HL-60 (cell line): Measurements from ENCODE around the gene FAM180B.

ENCODE experiments used
- DNase-seq, 2 experiments: peaks; one replicate each; pipeline ENCODE4 v3.0.0-alpha.2; 2010 to 2020; ENCODE audit warnings: low read depth in 1 of 2, low spot score in 1 of 2
- H3K27ac ChIP-seq: fragments of 250-450 bp; sonication (Bioruptor Pico); replicated peaks from 2 replicates; pipeline ENCODE4 v1.5.1; 2020; ENCODE audit warnings: mild to moderate bottlenecking, moderate library complexity
- H3K27me3 ChIP-seq: fragments of 250-450 bp; sonication (Bioruptor Pico); 2 replicates; pipeline ENCODE4 v1.5.1; 2021; ENCODE audit warnings: mild to moderate bottlenecking, moderate library complexity; ENCODE audit not compliant: insufficient read depth, poor library complexity, severe bottlenecking
- H3K4me3 ChIP-seq: replicated peaks from 2 replicates; pipeline ENCODE4 v1.5.1; 2011; ENCODE audit warnings: mild to moderate bottlenecking, control low read depth, low read length; ENCODE audit not compliant: insufficient read depth
- GABPA ChIP-seq: IDR thresholded peaks from 2 replicates; pipeline ENCODE4 v1.6.1; 2012; ENCODE audit warnings: low read depth
- POLR2AphosphoS5 ChIP-seq: IDR thresholded peaks from 2 replicates; pipeline ENCODE4 v1.6.1; 2012; ENCODE audit warnings: low read depth
- SPI1 ChIP-seq: IDR thresholded peaks from 2 replicates; pipeline ENCODE4 v1.6.1; 2012; ENCODE audit warnings: low read depth, mild to moderate bottlenecking, borderline replicate concordance
- TF ChIP-seq, protein P1 (sequence below): IDR thresholded peaks from one replicate; pipeline ENCODE4 v1.5.1; 2011; ENCODE audit warnings: low read length, control low read depth, inconsistent platforms; ENCODE audit not compliant: insufficient read depth
- TF ChIP-seq, protein P2 (sequence below): IDR thresholded peaks from 2 replicates; pipeline ENCODE4 v1.6.1; 2012; ENCODE audit warnings: low read depth; ENCODE audit not compliant: insufficient replicate concordance

Gene FAM180B

DNA sequence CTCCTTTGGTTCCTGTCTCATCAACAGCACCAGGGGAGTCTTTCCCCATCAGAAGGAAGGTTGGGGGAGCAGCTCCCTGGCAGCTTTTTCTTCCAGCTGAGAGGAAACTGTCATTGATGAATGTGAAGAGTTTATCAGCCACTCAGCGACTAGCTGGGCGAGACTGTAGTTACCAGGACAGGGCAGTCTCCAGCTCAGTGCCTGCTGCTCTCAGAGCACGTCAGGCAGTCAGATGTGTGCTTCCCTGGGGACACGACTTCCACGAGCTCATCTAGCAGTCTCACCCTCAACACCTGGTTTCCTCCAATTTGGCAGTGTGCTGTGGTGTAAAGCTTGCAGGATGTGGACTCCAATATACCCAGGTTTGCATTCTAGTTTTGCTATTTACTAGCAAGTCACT lies 20.3 kb downstream of the FAM180B start:
- DNase-seq, result no peak
- Histone ChIP-seq H3K27ac (no peak overlapping the region), H3K4me3 (no peak overlapping the region), H3K27me3 (no peaks in the 10 kb centered on the region)
- TF ChIP-seq, protein P1, sequence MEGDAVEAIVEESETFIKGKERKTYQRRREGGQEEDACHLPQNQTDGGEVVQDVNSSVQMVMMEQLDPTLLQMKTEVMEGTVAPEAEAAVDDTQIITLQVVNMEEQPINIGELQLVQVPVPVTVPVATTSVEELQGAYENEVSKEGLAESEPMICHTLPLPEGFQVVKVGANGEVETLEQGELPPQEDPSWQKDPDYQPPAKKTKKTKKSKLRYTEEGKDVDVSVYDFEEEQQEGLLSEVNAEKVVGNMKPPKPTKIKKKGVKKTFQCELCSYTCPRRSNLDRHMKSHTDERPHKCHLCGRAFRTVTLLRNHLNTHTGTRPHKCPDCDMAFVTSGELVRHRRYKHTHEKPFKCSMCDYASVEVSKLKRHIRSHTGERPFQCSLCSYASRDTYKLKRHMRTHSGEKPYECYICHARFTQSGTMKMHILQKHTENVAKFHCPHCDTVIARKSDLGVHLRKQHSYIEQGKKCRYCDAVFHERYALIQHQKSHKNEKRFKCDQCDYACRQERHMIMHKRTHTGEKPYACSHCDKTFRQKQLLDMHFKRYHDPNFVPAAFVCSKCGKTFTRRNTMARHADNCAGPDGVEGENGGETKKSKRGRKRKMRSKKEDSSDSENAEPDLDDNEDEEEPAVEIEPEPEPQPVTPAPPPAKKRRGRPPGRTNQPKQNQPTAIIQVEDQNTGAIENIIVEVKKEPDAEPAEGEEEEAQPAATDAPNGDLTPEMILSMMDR, result no peak
- TF ChIP-seq, protein P2, sequence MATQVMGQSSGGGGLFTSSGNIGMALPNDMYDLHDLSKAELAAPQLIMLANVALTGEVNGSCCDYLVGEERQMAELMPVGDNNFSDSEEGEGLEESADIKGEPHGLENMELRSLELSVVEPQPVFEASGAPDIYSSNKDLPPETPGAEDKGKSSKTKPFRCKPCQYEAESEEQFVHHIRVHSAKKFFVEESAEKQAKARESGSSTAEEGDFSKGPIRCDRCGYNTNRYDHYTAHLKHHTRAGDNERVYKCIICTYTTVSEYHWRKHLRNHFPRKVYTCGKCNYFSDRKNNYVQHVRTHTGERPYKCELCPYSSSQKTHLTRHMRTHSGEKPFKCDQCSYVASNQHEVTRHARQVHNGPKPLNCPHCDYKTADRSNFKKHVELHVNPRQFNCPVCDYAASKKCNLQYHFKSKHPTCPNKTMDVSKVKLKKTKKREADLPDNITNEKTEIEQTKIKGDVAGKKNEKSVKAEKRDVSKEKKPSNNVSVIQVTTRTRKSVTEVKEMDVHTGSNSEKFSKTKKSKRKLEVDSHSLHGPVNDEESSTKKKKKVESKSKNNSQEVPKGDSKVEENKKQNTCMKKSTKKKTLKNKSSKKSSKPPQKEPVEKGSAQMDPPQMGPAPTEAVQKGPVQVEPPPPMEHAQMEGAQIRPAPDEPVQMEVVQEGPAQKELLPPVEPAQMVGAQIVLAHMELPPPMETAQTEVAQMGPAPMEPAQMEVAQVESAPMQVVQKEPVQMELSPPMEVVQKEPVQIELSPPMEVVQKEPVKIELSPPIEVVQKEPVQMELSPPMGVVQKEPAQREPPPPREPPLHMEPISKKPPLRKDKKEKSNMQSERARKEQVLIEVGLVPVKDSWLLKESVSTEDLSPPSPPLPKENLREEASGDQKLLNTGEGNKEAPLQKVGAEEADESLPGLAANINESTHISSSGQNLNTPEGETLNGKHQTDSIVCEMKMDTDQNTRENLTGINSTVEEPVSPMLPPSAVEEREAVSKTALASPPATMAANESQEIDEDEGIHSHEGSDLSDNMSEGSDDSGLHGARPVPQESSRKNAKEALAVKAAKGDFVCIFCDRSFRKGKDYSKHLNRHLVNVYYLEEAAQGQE, result no peak
- TF ChIP-seq SPI1, result no peak

DNA sequence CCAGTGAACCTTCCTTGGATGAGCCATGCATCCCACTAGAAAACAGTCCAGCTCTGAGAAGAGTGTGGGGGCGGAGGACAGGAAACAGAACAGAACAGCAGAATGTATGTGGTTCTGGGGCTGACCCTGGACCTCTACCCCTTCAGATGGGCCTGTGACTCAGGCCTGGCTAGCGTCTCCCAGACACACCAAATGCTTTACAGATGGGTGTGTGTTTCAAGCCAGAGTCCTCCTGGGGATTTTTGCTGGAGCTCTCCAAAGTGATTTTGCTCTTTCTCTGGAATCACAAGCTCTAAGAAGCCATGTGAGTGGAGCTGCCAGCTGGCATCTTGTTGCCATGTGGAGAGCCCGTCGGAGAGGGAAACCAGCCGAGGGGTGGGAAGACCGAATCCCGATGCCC lies 20.9 kb downstream of the FAM180B start:
- Histone ChIP-seq H3K27me3 (no peaks in the 10 kb centered on the region), H3K27ac (no peak overlapping the region), H3K4me3 (no peak overlapping the region)
- DNase-seq, result no peak
- TF ChIP-seq POLR2AphosphoS5 (no peak), SPI1 (no peak), GABPA (no peak)
- TF ChIP-seq, protein P1, result no peak
- TF ChIP-seq, protein P2, result no peak

DNA sequence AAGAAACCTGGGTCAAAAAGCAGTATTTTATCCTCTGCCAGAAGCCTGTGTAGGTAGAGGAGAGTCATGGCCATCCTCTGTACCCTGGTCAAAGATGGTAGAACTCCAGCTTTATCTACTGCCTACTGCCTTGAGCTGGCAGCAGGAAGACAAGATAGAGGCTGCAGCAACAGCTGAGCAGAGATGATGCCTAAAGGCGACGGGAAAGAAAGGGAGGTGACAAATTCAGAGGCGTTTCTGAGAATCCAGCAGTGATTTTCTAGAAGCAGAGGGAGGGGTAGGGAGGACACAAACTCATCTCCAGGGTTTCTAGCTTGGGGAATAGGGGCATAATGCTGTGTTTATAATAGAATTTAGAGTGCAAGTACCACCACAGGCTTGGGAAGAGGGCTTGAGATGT lies 23.2 kb downstream of the FAM180B start:
- no peak overlapping the region for H3K27ac ChIP-seq
- H3K27me3 ChIP-seq, result no peaks in the 10 kb centered on the region
- DNase-seq, result no peak
- TF ChIP-seq GABPA (no peak), SPI1 (no peak), POLR2AphosphoS5 (no peak)
- TF ChIP-seq, protein P2, result no peak
- TF ChIP-seq, protein P1, result no peak
- H3K4me3 ChIP-seq, result no peak overlapping the region
